Effector memory CD4-positive, alpha-beta T cell (primary cell): ENCODE measurements around the gene EPHB3.

Source experiments
- DNase-seq, 3 donors: peaks; one replicate each; pipeline ENCODE4 v3.0.0-alpha.2; 2020
- H3K27ac ChIP-seq: 2 replicates; pipeline ENCODE4 v1.7.0; 2013; ENCODE audit warnings: mild to moderate bottlenecking, low read length, moderate library complexity; ENCODE audit not compliant: insufficient read depth, poor library complexity, severe bottlenecking
- H3K27me3 ChIP-seq: replicated peaks from 2 replicates; pipeline ENCODE4 v1.7.0; 2013; ENCODE audit warnings: mild to moderate bottlenecking, low read length; ENCODE audit not compliant: insufficient read depth, control insufficient read depth, poor library complexity, severe bottlenecking
- H3K36me3 ChIP-seq: 2 replicates; pipeline ENCODE4 v1.7.0; 2013; ENCODE audit warnings: mild to moderate bottlenecking, low read length, moderate library complexity; ENCODE audit not compliant: control insufficient read depth, insufficient read depth
- H3K4me1 ChIP-seq: 2 replicates; pipeline ENCODE4 v1.7.0; 2013; ENCODE audit warnings: low read length, mild to moderate bottlenecking; ENCODE audit not compliant: control insufficient read depth, insufficient read depth, poor library complexity, severe bottlenecking
- H3K4me3 ChIP-seq: 2 replicates; pipeline ENCODE4 v1.7.0; 2013; ENCODE audit warnings: low read length, low read depth, mild to moderate bottlenecking; ENCODE audit not compliant: insufficient read depth, poor library complexity, severe bottlenecking
- H3K9me3 ChIP-seq: 2 replicates; pipeline ENCODE4 v1.7.0; 2013; ENCODE audit warnings: mild to moderate bottlenecking, low read length, moderate library complexity; ENCODE audit not compliant: control insufficient read depth

Gene EPHB3

GRCh38 chr3:184554461-184554860 lies 7.1 kb upstream of the EPHB3 start:
- DNase-seq = no peak
- no peak overlapping the region for H3K27ac ChIP-seq
- H3K36me3 ChIP-seq = no peaks in the 10 kb centered on the region
- no peaks in the 10 kb centered on the region for H3K9me3 ChIP-seq
- H3K27me3 ChIP-seq = peaks cover 4% of the 10 kb centered on the region
- H3K4me1 ChIP-seq = peaks cover 29% of the 10 kb centered on the region
- H3K4me3 ChIP-seq = no peak overlapping the region

GRCh38 chr3:184556582-184557347 lies 4.8 kb upstream of the EPHB3 start:
- peak in 1 of 3 donors; percentile 14 for DNase-seq
- no peaks in the 10 kb centered on the region for H3K36me3 ChIP-seq
- peaks cover 4% of the 10 kb centered on the region for H3K27me3 ChIP-seq
- peaks cover 42% of the 10 kb centered on the region for H3K4me1 ChIP-seq
- H3K4me3 ChIP-seq = no peak overlapping the region
- H3K9me3 ChIP-seq = no peaks in the 10 kb centered on the region
- H3K27ac ChIP-seq = no peak overlapping the region

- H3K36me3 ChIP-seq = no peaks in the 10 kb centered on the region
- peaks cover 44% of the 10 kb centered on the region for H3K4me1 ChIP-seq
- no peak overlapping the region for H3K4me3 ChIP-seq
- DNase-seq = no peak
- no peaks in the 10 kb centered on the region for H3K9me3 ChIP-seq
- peaks cover 4% of the 10 kb centered on the region for H3K27me3 ChIP-seq
- H3K27ac ChIP-seq = no peak overlapping the region
Measured at GRCh38 chr3:184557348-184557950, 4.1 kb upstream of the EPHB3 start.

GRCh38 chr3:184558726-184559125 lies 2.9 kb upstream of the EPHB3 start:
- H3K4me1 ChIP-seq = peaks cover 44% of the 10 kb centered on the region
- no peaks in the 10 kb centered on the region for H3K9me3 ChIP-seq
- no peak for DNase-seq
- peaks cover 4% of the 10 kb centered on the region for H3K27me3 ChIP-seq
- H3K36me3 ChIP-seq = no peaks in the 10 kb centered on the region
- no peak overlapping the region for H3K4me3 ChIP-seq
- H3K27ac ChIP-seq = no peak overlapping the region

- no peak for DNase-seq
- Histone ChIP-seq H3K9me3 (no peaks in the 10 kb centered on the region), H3K27me3 (peaks cover 4% of the 10 kb centered on the region), H3K36me3 (no peaks in the 10 kb centered on the region), H3K4me3 (no peak overlapping the region), H3K27ac (no peak overlapping the region), H3K4me1 (peaks cover 44% of the 10 kb centered on the region)
Measured at GRCh38 chr3:184559336-184559735, 2.2 kb upstream of the EPHB3 start.

GRCh38 chr3:184560531-184560930 lies 1.1 kb upstream of the EPHB3 start:
- DNase-seq = no peak

GRCh38 chr3:184561913-184562877 lies 610 bp downstream of the EPHB3 start:
- H3K36me3 ChIP-seq = no peaks in the 10 kb centered on the region
- H3K27ac ChIP-seq = no peak overlapping the region
- peaks cover 25% of the 10 kb centered on the region for H3K4me1 ChIP-seq
- no peak for DNase-seq
- H3K9me3 ChIP-seq = no peaks in the 10 kb centered on the region
- H3K27me3 ChIP-seq = peaks cover 4% of the 10 kb centered on the region
- peak overlapping the region; percentile 66 for H3K4me3 ChIP-seq

More at GRCh38 chr3:184560531-184560930, 1.1 kb upstream of the EPHB3 start:
- Histone ChIP-seq H3K27me3 (peaks cover 4% of the 10 kb centered on the region), H3K9me3 (no peaks in the 10 kb centered on the region), H3K4me1 (peaks cover 36% of the 10 kb centered on the region), H3K36me3 (no peaks in the 10 kb centered on the region), H3K27ac (no peak overlapping the region), H3K4me3 (no peak overlapping the region)

GRCh38 chr3:184562878-184563560 lies 1.4 kb downstream of the EPHB3 start:
- Histone ChIP-seq H3K4me3 (no peak overlapping the region), H3K27me3 (no peaks in the 10 kb centered on the region), H3K9me3 (no peaks in the 10 kb centered on the region), H3K27ac (no peak overlapping the region), H3K36me3 (no peaks in the 10 kb centered on the region), H3K4me1 (peaks cover 20% of the 10 kb centered on the region)
- DNase-seq = no peak

- Histone ChIP-seq H3K36me3 (no peaks in the 10 kb centered on the region), H3K9me3 (no peaks in the 10 kb centered on the region), H3K27ac (no peak overlapping the region), H3K4me1 (peaks cover 20% of the 10 kb centered on the region), H3K27me3 (peaks cover 4% of the 10 kb centered on the region), H3K4me3 (no peak overlapping the region)
- DNase-seq = no peak
Measured at GRCh38 chr3:184563561-184563925, 2.0 kb downstream of the EPHB3 start.
